GM23338 (cell line): ENCODE results near the gene NFKB1. TPM values are rescaled to one million over a fixed set of nuclear protein-coding genes. Genes with fewer than 3 reads are reported as not detected.

Experiments used
- ATAC-seq: fragments of 200-7000 bp; cut with Tn5 transposase; 3 replicates; pipeline ENCODE4 v1.9.1; 2020
- DNase-seq: peaks from one replicate; pipeline ENCODE4 v3.0.0-alpha.2; 2015; ENCODE audit warnings: low spot score
- H2AFZ ChIP-seq: fragments of 200-600 bp; sonication (generic); 2 replicates; pipeline ENCODE4 v1.8.0; 2016; ENCODE audit warnings: antibody characterized with exemption, mild to moderate bottlenecking, moderate library complexity
- H3F3A ChIP-seq: fragments of 200-600 bp; sonication (generic); replicated peaks from 2 replicates; pipeline ENCODE4 v1.8.0; 2017; ENCODE audit warnings: antibody characterized with exemption, mixed run types, low read depth
- H3K27ac ChIP-seq: fragments of 200-600 bp; sonication (generic); 2 replicates; pipeline ENCODE4 v1.6.1; 2016; ENCODE audit warnings: low read depth
- H3K27me3 ChIP-seq: fragments of 200-600 bp; sonication (generic); 2 replicates; pipeline ENCODE4 v1.8.0; 2016; ENCODE audit warnings: mild to moderate bottlenecking, mixed run types, moderate library complexity; ENCODE audit not compliant: insufficient read depth
- H3K36me3 ChIP-seq: fragments of 200-600 bp; sonication (generic); 2 replicates; pipeline ENCODE4 v1.8.0; 2016; ENCODE audit warnings: mild to moderate bottlenecking; ENCODE audit not compliant: insufficient read depth
- H3K4me1 ChIP-seq: fragments of 200-600 bp; sonication (generic); 2 replicates; pipeline ENCODE4 v1.8.0; 2016; ENCODE audit warnings: mild to moderate bottlenecking, moderate library complexity; ENCODE audit not compliant: insufficient read depth
- H3K4me2 ChIP-seq: fragments of 200-600 bp; sonication (generic); 2 replicates; pipeline ENCODE4 v1.7.1; 2017; ENCODE audit warnings: mixed run types
- H3K4me3 ChIP-seq: fragments of 200-600 bp; sonication (generic); 2 replicates; pipeline ENCODE4 v1.6.1; 2016; ENCODE audit warnings: mixed run types
- H3K79me2 ChIP-seq: fragments of 200-600 bp; sonication (generic); replicated peaks from 2 replicates; pipeline ENCODE4 v1.8.0; 2017; ENCODE audit warnings: mild to moderate bottlenecking; ENCODE audit not compliant: insufficient read depth
- H3K9me2 ChIP-seq: fragments of 200-600 bp; sonication (generic); 2 replicates; pipeline ENCODE4 v1.8.0; 2017; ENCODE audit not compliant: insufficient read depth
- H4K20me1 ChIP-seq: fragments of 200-600 bp; sonication (generic); replicated peaks from 2 replicates; pipeline ENCODE4 v1.8.0; 2017; ENCODE audit warnings: mild to moderate bottlenecking; ENCODE audit not compliant: insufficient read depth
- H3K27ac Mint-ChIP-seq: 2 replicates; pipeline ENCODE4 v1.8.0; 2020; ENCODE audit warnings: inconsistent platforms, mild to moderate bottlenecking, moderate library complexity, mixed read lengths
- H3K27me3 Mint-ChIP-seq: 3 replicates; pipeline ENCODE4 v1.8.0; 2022; ENCODE audit warnings: low read depth, mild to moderate bottlenecking, moderate library complexity, mixed read lengths, inconsistent platforms; ENCODE audit not compliant: insufficient read depth, poor library complexity
- H3K36me3 Mint-ChIP-seq: 3 replicates; pipeline ENCODE4 v1.8.0; 2021; ENCODE audit warnings: low read depth, mild to moderate bottlenecking, inconsistent platforms, moderate library complexity, mixed read lengths
- H3K4me1 Mint-ChIP-seq: 3 replicates; pipeline ENCODE4 v1.8.0; 2020; ENCODE audit warnings: mild to moderate bottlenecking, inconsistent platforms, mixed read lengths
- H3K4me3 Mint-ChIP-seq: 3 replicates; pipeline ENCODE4 v1.8.0; 2021; ENCODE audit warnings: moderate library complexity, mild to moderate bottlenecking, inconsistent platforms, mixed read lengths
- H3K9me3 Mint-ChIP-seq: 3 replicates; pipeline ENCODE4 v1.8.0; 2020; ENCODE audit warnings: moderate library complexity, mild to moderate bottlenecking, inconsistent platforms, mixed read lengths
- CREB1 ChIP-seq: fragments of 250-450 bp; sonication (Bioruptor Pico); IDR thresholded peaks from 2 replicates; pipeline ENCODE4 v1.5.0; 2020; ENCODE audit warnings: low read depth, mild to moderate bottlenecking, moderate library complexity
- JUNB ChIP-seq: IDR thresholded peaks from one replicate; pipeline ENCODE4 v1.6.1; 2016; ENCODE audit warnings: antibody characterized with exemption; ENCODE audit not compliant: unreplicated experiment
- POLR2AphosphoS5 ChIP-seq: IDR thresholded peaks from 2 replicates; pipeline ENCODE4 v1.6.1; 2016; ENCODE audit warnings: antibody characterized with exemption, low read depth
- polyA plus RNA-seq: library from polyadenylated mRNA; unstranded; fragments of >200 nt; fragmentation: Nextera tagmentation; extraction: Ambion mirVana; gene quantifications from 2 replicates; pipeline ENCODE4 v1.2.1, GENCODE V29; 2016
- total RNA-seq: library from RNA; depleted of rRNA; stranded (reverse); fragments of >200 nt; shearing (Covaris generic); gene quantifications from 2 replicates; pipeline ENCODE4 v1.2.3, GENCODE V29; 2014
- TF ChIP-seq, protein P1 (sequence below): IDR thresholded peaks from 2 replicates; pipeline ENCODE4 v1.6.1; 2016; ENCODE audit warnings: antibody characterized with exemption
- TF ChIP-seq, protein P2 (sequence below): fragments of 250-450 bp; sonication (Bioruptor Pico); IDR thresholded peaks from 2 replicates; pipeline ENCODE4 v1.5.0; 2020; ENCODE audit warnings: mild to moderate bottlenecking, moderate library complexity

NFKB1 gene
- total and polyA plus RNA-seq, 2 experiments from 2014 or later = 0.82 to 4.6 TPM

DNA sequence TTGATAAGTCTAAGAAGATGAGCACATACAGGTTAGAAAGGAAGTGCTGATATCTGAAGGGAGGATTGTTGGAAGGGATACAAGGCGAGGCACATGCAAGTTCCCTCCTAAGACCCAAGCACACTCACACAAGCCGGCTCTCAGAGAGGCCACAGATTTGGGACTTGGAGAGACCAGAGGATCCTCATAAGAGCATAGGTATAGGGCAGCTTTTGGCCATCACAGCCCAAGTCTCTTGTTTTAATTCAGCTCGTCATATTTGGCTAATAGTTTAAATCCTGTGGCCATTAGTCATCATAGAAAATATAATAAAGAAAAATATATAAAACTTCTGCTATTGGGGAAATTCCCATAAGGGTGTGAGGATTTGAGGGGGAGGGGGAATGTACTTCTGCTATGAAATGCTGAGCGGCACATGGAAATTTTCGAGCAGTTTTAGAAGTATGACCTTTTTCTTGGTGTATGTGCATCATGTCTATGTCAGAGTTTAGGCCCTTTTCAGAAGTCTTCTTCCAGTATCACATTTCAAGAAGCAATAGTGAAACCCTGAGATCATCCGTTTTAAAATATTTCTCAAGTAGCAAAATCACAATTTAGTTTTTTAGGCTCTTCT is 97.7 kb downstream of the NFKB1 start:
- DNase-seq = no peak
- Histone ChIP-seq H2AFZ (no peak overlapping the region), H3K79me2 (no peaks in the 10 kb centered on the region), H3K27ac (no peak overlapping the region), H3K36me3 (no peaks in the 10 kb centered on the region), H3K4me2 (no peak overlapping the region), H3K27me3 (no peaks in the 10 kb centered on the region), H3F3A (no peaks in the 10 kb centered on the region), H3K4me1 (no peaks in the 10 kb centered on the region), H3K9me2 (no peaks in the 10 kb centered on the region), H3K4me3 (no peak overlapping the region), H4K20me1 (no peaks in the 10 kb centered on the region)
- Mint-ChIP-seq H3K27me3 (no peaks in the 10 kb centered on the region), H3K36me3 (no peaks in the 10 kb centered on the region; the same call in 2 of the 3 replicates), H3K4me3 (no peak overlapping the region), H3K9me3 (no peaks in the 10 kb centered on the region), H3K27ac (no peak overlapping the region), H3K4me1 (no peaks in the 10 kb centered on the region)
- ATAC-seq = no peak
- TF ChIP-seq POLR2AphosphoS5 (no peak), CREB1 (CRISPR knock-in tag) (no peak), JUNB (no peak)
- TF ChIP-seq, protein P1, sequence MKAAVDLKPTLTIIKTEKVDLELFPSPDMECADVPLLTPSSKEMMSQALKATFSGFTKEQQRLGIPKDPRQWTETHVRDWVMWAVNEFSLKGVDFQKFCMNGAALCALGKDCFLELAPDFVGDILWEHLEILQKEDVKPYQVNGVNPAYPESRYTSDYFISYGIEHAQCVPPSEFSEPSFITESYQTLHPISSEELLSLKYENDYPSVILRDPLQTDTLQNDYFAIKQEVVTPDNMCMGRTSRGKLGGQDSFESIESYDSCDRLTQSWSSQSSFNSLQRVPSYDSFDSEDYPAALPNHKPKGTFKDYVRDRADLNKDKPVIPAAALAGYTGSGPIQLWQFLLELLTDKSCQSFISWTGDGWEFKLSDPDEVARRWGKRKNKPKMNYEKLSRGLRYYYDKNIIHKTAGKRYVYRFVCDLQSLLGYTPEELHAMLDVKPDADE = no peak
- TF ChIP-seq, protein P2, sequence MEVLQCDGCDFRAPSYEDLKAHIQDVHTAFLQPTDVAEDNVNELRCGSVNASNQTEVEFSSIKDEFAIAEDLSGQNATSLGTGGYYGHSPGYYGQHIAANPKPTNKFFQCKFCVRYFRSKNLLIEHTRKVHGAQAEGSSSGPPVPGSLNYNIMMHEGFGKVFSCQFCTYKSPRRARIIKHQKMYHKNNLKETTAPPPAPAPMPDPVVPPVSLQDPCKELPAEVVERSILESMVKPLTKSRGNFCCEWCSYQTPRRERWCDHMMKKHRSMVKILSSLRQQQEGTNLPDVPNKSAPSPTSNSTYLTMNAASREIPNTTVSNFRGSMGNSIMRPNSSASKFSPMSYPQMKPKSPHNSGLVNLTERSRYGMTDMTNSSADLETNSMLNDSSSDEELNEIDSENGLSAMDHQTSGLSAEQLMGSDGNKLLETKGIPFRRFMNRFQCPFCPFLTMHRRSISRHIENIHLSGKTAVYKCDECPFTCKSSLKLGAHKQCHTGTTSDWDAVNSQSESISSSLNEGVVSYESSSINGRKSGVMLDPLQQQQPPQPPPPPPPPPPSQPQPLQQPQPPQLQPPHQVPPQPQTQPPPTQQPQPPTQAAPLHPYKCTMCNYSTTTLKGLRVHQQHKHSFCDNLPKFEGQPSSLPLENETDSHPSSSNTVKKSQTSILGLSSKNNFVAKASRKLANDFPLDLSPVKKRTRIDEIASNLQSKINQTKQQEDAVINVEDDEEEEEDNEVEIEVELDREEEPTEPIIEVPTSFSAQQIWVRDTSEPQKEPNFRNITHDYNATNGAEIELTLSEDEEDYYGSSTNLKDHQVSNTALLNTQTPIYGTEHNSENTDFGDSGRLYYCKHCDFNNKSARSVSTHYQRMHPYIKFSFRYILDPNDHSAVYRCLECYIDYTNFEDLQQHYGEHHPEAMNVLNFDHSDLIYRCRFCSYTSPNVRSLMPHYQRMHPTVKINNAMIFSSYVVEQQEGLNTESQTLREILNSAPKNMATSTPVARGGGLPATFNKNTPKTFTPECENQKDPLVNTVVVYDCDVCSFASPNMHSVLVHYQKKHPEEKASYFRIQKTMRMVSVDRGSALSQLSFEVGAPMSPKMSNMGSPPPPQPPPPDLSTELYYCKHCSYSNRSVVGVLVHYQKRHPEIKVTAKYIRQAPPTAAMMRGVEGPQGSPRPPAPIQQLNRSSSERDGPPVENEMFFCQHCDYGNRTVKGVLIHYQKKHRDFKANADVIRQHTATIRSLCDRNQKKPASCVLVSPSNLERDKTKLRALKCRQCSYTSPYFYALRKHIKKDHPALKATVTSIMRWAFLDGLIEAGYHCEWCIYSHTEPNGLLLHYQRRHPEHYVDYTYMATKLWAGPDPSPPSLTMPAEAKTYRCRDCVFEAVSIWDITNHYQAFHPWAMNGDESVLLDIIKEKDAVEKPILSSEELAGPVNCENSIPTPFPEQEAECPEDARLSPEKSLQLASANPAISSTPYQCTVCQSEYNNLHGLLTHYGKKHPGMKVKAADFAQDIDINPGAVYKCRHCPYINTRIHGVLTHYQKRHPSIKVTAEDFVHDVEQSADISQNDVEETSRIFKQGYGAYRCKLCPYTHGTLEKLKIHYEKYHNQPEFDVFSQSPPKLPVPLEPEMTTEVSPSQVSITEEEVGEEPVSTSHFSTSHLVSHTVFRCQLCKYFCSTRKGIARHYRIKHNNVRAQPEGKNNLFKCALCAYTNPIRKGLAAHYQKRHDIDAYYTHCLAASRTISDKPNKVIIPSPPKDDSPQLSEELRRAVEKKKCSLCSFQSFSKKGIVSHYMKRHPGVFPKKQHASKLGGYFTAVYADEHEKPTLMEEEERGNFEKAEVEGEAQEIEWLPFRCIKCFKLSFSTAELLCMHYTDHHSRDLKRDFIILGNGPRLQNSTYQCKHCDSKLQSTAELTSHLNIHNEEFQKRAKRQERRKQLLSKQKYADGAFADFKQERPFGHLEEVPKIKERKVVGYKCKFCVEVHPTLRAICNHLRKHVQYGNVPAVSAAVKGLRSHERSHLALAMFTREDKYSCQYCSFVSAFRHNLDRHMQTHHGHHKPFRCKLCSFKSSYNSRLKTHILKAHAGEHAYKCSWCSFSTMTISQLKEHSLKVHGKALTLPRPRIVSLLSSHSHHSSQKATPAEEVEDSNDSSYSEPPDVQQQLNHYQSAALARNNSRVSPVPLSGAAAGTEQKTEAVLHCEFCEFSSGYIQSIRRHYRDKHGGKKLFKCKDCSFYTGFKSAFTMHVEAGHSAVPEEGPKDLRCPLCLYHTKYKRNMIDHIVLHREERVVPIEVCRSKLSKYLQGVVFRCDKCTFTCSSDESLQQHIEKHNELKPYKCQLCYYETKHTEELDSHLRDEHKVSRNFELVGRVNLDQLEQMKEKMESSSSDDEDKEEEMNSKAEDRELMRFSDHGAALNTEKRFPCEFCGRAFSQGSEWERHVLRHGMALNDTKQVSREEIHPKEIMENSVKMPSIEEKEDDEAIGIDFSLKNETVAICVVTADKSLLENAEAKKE (CRISPR knock-in tag) = no peak
